Measurements from ENCODE around the gene SHISA8. TPM values are rescaled to one million over a fixed set of nuclear protein-coding genes. Genes with fewer than 3 reads are reported as not detected.
A peak's percentile ranks its signal among the peaks of the same experiment; 100 is the strongest.

Gene SHISA8
- not detected for total RNA-seq

DNA sequence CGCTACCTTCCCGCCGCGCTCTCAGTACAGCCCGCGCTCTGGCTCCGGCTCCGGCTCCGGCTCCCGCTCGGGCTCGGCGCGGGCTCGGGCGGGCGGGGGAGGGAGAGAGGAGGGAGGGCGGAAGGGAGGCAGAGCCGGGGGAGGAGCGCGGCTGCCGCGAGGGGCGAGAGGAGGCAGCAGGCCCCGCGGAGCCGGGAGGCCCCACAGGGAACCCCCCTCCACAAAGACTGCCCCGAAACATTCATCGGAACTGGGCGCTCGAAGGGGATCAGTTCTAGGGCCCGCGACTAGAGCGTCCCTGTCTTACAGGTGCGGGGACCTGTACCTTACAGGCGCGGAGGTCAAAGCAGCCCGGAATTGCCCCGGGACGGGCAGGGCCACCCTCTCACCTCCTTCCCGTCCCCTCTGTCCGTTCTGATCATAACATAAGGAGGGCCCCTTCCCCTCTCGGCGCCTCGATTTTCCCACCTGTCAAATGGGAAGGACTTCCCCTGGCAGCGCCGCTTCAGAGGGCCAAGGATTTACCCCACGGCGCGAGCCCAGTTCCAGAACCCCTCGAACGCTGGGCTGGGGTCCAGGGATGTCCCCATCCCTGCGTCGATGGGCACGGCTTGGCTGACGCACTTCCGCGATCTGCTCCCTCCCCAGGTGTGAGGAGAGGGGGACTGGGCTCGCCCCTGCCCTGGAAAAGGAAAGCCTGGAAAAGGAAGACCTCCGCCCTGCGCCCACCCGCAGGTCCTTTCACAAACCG is at the start of gene SHISA8:
Gene SHISA8, minus strand, starts transcription at position 40 of the 751 bp plus-strand sequence. CDS start 407 bp downstream, outside the sequence.
- H3K36me3 ChIP-seq: no peaks in the 10 kb centered on the region
- peak within 1 kb of the TSS; percentile 47 to 62 for H3K4me3 ChIP-seq
- no peak for DNase-seq (ENCODE audit: low spot score in 2 of 2)
- peaks cover 40% of the 10 kb centered on the region for H3K27me3 ChIP-seq
- TF ChIP-seq, protein P1, sequence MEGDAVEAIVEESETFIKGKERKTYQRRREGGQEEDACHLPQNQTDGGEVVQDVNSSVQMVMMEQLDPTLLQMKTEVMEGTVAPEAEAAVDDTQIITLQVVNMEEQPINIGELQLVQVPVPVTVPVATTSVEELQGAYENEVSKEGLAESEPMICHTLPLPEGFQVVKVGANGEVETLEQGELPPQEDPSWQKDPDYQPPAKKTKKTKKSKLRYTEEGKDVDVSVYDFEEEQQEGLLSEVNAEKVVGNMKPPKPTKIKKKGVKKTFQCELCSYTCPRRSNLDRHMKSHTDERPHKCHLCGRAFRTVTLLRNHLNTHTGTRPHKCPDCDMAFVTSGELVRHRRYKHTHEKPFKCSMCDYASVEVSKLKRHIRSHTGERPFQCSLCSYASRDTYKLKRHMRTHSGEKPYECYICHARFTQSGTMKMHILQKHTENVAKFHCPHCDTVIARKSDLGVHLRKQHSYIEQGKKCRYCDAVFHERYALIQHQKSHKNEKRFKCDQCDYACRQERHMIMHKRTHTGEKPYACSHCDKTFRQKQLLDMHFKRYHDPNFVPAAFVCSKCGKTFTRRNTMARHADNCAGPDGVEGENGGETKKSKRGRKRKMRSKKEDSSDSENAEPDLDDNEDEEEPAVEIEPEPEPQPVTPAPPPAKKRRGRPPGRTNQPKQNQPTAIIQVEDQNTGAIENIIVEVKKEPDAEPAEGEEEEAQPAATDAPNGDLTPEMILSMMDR (IDR thresholded peaks at IDR 0.05): no peak
- H3K9me3 ChIP-seq: no peaks in the 10 kb centered on the region
- intact Hi-C loops (cut with DNase I): no loop called here
- peaks cover 12 to 25% of the 10 kb centered on the region in 2 donors for H3K4me1 ChIP-seq
- no peak within 1 kb of the TSS for H3K27ac ChIP-seq

DNA sequence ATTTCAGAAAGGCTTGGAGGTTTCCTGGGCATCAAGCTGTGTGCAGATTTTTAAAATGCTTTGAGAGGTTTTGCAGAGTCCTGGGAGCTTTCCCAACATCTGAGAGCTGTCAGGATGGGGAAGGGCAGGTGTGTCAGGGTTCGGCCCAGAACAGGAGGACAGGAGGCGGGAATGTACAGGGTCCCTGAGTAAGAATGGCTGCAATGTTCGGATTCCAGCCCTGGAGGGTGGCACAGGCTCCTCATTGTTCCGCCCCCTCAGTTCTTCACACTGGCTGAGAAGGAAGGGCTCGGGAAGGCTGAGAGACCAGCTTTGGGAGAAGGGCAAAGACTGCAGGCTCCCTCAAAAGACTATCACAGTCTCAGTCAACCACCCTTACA is 49.2 kb upstream of the SHISA8 start:
- no peak for DNase-seq (ENCODE audit: low spot score in 2 of 2)
- intact Hi-C loops (cut with DNase I): no loop called here
- Histone ChIP-seq H3K4me1 (no peaks in the 10 kb centered on the region), H3K27me3 (no peaks in the 10 kb centered on the region), H3K9me3 (no peaks in the 10 kb centered on the region), H3K4me3 (no peak overlapping the region), H3K36me3 (no peaks in the 10 kb centered on the region), H3K27ac (no peak overlapping the region)
- TF ChIP-seq, protein P1 (IDR thresholded peaks at IDR 0.05): no peak

DNA sequence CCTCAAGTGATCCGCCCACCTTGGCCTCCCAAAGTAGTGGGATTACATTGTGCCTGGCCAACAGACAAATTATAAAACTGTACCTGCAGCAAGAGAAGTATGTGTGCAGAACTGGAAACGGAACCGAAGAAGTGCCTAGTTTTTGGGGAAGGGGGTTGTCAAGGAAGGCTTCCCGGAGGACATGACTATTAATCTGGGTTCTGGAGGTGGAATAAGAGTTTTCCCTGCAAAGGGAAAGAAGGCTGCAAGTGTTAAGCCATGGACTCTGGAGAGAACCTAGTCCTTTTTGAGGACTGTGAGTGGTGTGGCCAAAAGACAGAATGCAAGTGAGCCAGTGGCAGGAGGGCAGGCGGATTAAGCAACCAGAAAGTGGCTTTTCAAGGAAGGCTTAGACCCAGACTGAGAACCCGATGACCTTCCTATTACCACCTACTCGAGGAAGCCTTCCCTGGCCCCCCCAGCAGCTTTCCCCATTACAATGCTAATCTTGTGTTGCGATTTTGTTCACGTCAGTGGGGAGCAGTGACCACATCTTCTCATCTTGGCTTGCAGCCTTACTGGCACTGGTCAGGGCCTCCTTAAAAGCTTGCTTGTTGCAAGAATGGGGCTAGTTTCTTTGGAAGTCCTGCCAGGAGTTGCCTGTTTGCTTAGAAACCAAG is 48.7 kb upstream of the SHISA8 start:
- Histone ChIP-seq H3K36me3 (no peaks in the 10 kb centered on the region), H3K4me3 (no peak overlapping the region), H3K27ac (no peak overlapping the region), H3K4me1 (no peaks in the 10 kb centered on the region), H3K9me3 (no peaks in the 10 kb centered on the region), H3K27me3 (no peaks in the 10 kb centered on the region)
- no peak for DNase-seq (ENCODE audit: low spot score in 2 of 2)
- intact Hi-C loops (cut with DNase I): no loop called here
- TF ChIP-seq, protein P1 (IDR thresholded peaks at IDR 0.05): no peak

DNA sequence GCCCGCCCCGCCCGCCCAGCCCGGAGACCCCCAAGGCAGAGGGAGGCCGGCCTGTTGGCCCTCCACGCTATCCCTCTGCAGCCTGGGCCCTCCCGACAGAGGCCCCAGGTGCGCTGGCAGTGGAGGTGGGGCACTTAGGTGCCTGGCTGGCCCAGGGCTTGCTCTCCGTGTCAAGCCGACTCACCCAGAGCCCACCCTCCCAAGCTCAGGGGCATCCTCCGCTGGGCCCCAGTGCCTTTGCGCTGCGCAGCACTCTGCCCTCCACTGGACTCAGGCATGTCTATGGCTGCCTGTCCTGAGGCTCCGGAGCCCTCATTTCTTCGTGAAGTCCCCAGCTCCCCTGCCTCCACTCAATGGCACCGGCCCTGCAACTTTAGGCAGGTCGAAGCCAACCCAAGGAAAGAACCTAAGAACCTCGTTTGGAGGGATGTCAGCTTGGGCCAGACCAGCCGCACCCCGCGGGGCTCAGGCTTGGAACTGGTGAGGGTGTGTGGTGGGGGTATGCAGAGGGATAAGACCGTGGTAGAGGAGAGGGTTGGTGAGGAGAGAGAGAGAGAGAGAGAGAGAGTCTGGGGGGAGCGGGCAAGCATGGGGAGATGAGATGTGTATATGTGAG is 43.2 kb upstream of the SHISA8 start:
- intact Hi-C loops (cut with DNase I): no loop called here
- TF ChIP-seq, protein P1 (IDR thresholded peaks at IDR 0.05): no peak
- Histone ChIP-seq H3K27ac (no peak overlapping the region), H3K4me3 (peak overlapping the region; percentile 29 to 39), H3K36me3 (no peaks in the 10 kb centered on the region), H3K27me3 (no peaks in the 10 kb centered on the region), H3K4me1 (peaks cover 0 to 4% of the 10 kb centered on the region in 2 donors), H3K9me3 (no peaks in the 10 kb centered on the region)
- no peak for DNase-seq (ENCODE audit: low spot score in 2 of 2)

DNA sequence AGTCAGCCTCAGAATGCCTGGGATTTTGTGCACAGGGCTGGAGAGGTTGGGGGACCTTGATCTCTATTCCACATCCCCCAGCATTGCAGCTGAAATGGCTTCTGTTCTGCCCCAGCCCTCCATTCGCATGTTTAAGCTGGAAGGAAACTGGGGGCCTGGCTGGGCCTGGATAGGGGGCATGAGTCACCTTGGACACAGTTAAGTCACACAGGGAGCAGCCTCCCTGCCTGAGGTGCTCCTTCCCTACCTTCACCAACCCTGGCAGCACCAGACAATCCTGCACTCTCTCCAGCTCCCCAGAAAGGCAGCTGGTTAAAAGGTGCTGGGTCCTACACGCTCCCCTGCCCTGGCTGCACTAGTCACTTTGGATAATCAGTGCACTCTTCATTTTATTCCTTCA is 37.8 kb upstream of the SHISA8 start:
- H3K4me3 ChIP-seq: no peak overlapping the region
- H3K27ac ChIP-seq: no peak overlapping the region
- intact Hi-C loops (cut with DNase I): no loop called here
- no peaks in the 10 kb centered on the region for H3K27me3 ChIP-seq
- no peaks in the 10 kb centered on the region for H3K36me3 ChIP-seq
- DNase-seq (ENCODE audit: low spot score in 2 of 2): no peak
- H3K4me1 ChIP-seq: peaks cover 0 to 3% of the 10 kb centered on the region in 2 donors
- H3K9me3 ChIP-seq: no peaks in the 10 kb centered on the region
- TF ChIP-seq, protein P1 (IDR thresholded peaks at IDR 0.05): no peak

All from ascending aorta (tissue), 2 donors.